Suppressor macrophage treated with lipopolysaccharide for 1 hour (primary cell): ENCODE data around the gene FOXP1.

Experiments used
- DNase-seq, 3 donors: peaks; one replicate each; pipeline ENCODE4 v3.0.0-alpha.2; 2020 to 2022

Gene FOXP1

GRCh38 chr3:70930066-70930465, 653.5 kb downstream of the FOXP1 start:
- no peak for DNase-seq

GRCh38 chr3:70927239-70927638, 656.3 kb downstream of the FOXP1 start:
- no peak for DNase-seq

- DNase-seq: no peak
Measured at GRCh38 chr3:70926835-70927234, 656.7 kb downstream of the FOXP1 start.

- no peak for DNase-seq
Measured at GRCh38 chr3:70919661-70920060, 663.9 kb downstream of the FOXP1 start.

GRCh38 chr3:70919091-70919490, 664.4 kb downstream of the FOXP1 start:
- DNase-seq: no peak

- DNase-seq: peak; percentile 17 to 36 (median 26)
Measured at GRCh38 chr3:70916375-70917055, 667.0 kb downstream of the FOXP1 start.

GRCh38 chr3:70914862-70915261, 668.7 kb downstream of the FOXP1 start:
- DNase-seq: no peak

- DNase-seq: no peak
Measured at GRCh38 chr3:70911719-70912118, 671.8 kb downstream of the FOXP1 start.

- DNase-seq: no peak
Measured at GRCh38 chr3:70905491-70905890, 678.0 kb downstream of the FOXP1 start.
